SU-DHL-6 (cell line): ENCODE data around the gene AFF2.

Source experiments
- H2AFZ ChIP-seq: fragments of 200-600 bp; sonication (generic); 2 replicates; pipeline ENCODE4 v1.6.1; 2014; ENCODE audit warnings: low read depth, mild to moderate bottlenecking, moderate library complexity, mixed read lengths, antibody characterized with exemption, low read length; ENCODE audit not compliant: severe bottlenecking
- H3F3A ChIP-seq: fragments of 200-600 bp; shearing (Covaris generic); 2 replicates; pipeline ENCODE4 v1.6.0; 2016; ENCODE audit warnings: antibody characterized with exemption, mild to moderate bottlenecking; ENCODE audit not compliant: insufficient read depth
- H3K27ac ChIP-seq: fragments of 200-600 bp; sonication (generic); 2 replicates; pipeline ENCODE4 v1.5.1; 2016; ENCODE audit warnings: low read depth, mild to moderate bottlenecking, low read length, moderate library complexity, mixed read lengths
- H3K27me3 ChIP-seq: fragments of 200-600 bp; sonication (generic), shearing (Covaris generic); 2 replicates; pipeline ENCODE4 v1.6.0; 2014; ENCODE audit warnings: mild to moderate bottlenecking, low read length
- H3K36me3 ChIP-seq: fragments of 200-600 bp; sonication (generic); 2 replicates; pipeline ENCODE4 v1.6.1; 2014; ENCODE audit warnings: mild to moderate bottlenecking, low read length, mixed read lengths
- H3K4me2 ChIP-seq: fragments of 300-600, 200-600 bp; shearing (Covaris generic), sonication (generic); 2 replicates; pipeline ENCODE4 v1.6.0; 2014; ENCODE audit warnings: low read length, low read depth, mild to moderate bottlenecking; ENCODE audit not compliant: poor library complexity, severe bottlenecking
- H3K4me3 ChIP-seq: fragments of 200-600 bp; sonication (generic); 2 replicates; pipeline ENCODE4 v1.5.1; 2014; ENCODE audit warnings: antibody characterized with exemption, low read length, mild to moderate bottlenecking, mixed read lengths; ENCODE audit not compliant: insufficient read depth, poor library complexity, severe bottlenecking
- H3K79me2 ChIP-seq: fragments of 200-600 bp; sonication (generic); 2 replicates; pipeline ENCODE4 v1.6.1; 2014; ENCODE audit warnings: mild to moderate bottlenecking, low read length, moderate library complexity; ENCODE audit not compliant: insufficient read depth
- H3K9ac ChIP-seq: fragments of 200-600 bp; sonication (generic); 2 replicates; pipeline ENCODE4 v1.7.0; 2014; ENCODE audit warnings: mild to moderate bottlenecking, low read length
- H3K9me2 ChIP-seq: fragments of 200-600 bp; sonication (generic); replicated peaks from 2 replicates; pipeline ENCODE4 v1.6.1; 2014; ENCODE audit warnings: low read length; ENCODE audit not compliant: insufficient read depth
- H3K9me3 ChIP-seq: fragments of 200-600 bp; sonication (generic); 2 replicates; pipeline ENCODE4 v1.6.1; 2014; ENCODE audit warnings: low read length, mixed read lengths; ENCODE audit not compliant: insufficient read depth
- H4K20me1 ChIP-seq: fragments of 200-600 bp; sonication (generic); 2 replicates; pipeline ENCODE4 v1.6.1; 2014; ENCODE audit warnings: low read depth, mild to moderate bottlenecking, antibody characterized with exemption, low read length, moderate library complexity, mixed read lengths
- CTCF ChIP-seq: fragments of 200-600 bp; sonication (generic); IDR thresholded peaks from one replicate; pipeline ENCODE4 v1.5.1; 2017; ENCODE audit warnings: antibody characterized with exemption, mild to moderate bottlenecking, low read length, moderate library complexity; ENCODE audit not compliant: insufficient read depth, poor library complexity, severe bottlenecking
- EZH2phosphoT487 ChIP-seq: fragments of 200-600 bp; sonication (generic), shearing (Covaris generic); conservative IDR thresholded peaks from 2 replicates; pipeline ENCODE4 v1.6.1; 2018; ENCODE audit warnings: mild to moderate bottlenecking, antibody characterized with exemption, low read length, moderate library complexity, mixed read lengths

AFF2 gene

GRCh38 chrX:148466292-148466691 lies 34.1 kb upstream of the AFF2 start:
- Histone ChIP-seq H3K9me3 (no peaks in the 10 kb centered on the region), H3K79me2 (no peaks in the 10 kb centered on the region), H3K27ac (no peak overlapping the region), H3K4me3 (no peak overlapping the region), H3K27me3 (no peaks in the 10 kb centered on the region), H4K20me1 (no peaks in the 10 kb centered on the region), H3K36me3 (no peaks in the 10 kb centered on the region), H3K9ac (no peak overlapping the region), H3K9me2 (no peaks in the 10 kb centered on the region), H3F3A (no peaks in the 10 kb centered on the region), H3K4me2 (no peak overlapping the region), H2AFZ (no peak overlapping the region)
- no peak for TF ChIP-seq EZH2phosphoT487
- no peak for TF ChIP-seq CTCF

GRCh38 chrX:148470324-148470723 lies 30.1 kb upstream of the AFF2 start:
- Histone ChIP-seq H3K36me3 (no peaks in the 10 kb centered on the region), H3K27ac (no peak overlapping the region), H3K4me2 (no peak overlapping the region), H3K27me3 (no peaks in the 10 kb centered on the region), H2AFZ (no peak overlapping the region), H4K20me1 (no peaks in the 10 kb centered on the region), H3K79me2 (no peaks in the 10 kb centered on the region), H3K9ac (no peak overlapping the region), H3F3A (no peaks in the 10 kb centered on the region), H3K4me3 (no peak overlapping the region), H3K9me2 (no peaks in the 10 kb centered on the region), H3K9me3 (no peaks in the 10 kb centered on the region)
- TF ChIP-seq CTCF (no peak), EZH2phosphoT487 (no peak)

GRCh38 chrX:148474030-148474429 lies 26.4 kb upstream of the AFF2 start:
- TF ChIP-seq CTCF = no peak
- no peak for TF ChIP-seq EZH2phosphoT487
- Histone ChIP-seq H2AFZ (no peak overlapping the region), H3K9me3 (no peaks in the 10 kb centered on the region), H3K9ac (no peak overlapping the region), H3K79me2 (no peaks in the 10 kb centered on the region), H3K36me3 (no peaks in the 10 kb centered on the region), H3K4me3 (no peak overlapping the region), H3K9me2 (no peaks in the 10 kb centered on the region), H3K27ac (no peak overlapping the region), H3K27me3 (no peaks in the 10 kb centered on the region), H3F3A (no peaks in the 10 kb centered on the region), H3K4me2 (no peak overlapping the region), H4K20me1 (no peaks in the 10 kb centered on the region)
